Gastrocnemius medialis (tissue), 4 donors: Measurements from ENCODE around the gene RIBC2. TPM values are rescaled to one million over a fixed set of nuclear protein-coding genes. Genes with fewer than 3 reads are reported as not detected.
"Not testable (repeated sequence)": the region's sequence is repeated elsewhere in the genome, so short reads cannot be mapped to it uniquely, and the experiment has no call there.

Experiments used
- ATAC-seq, 2 donors: fragments of 150-250 bp; one replicate each; pipeline ENCODE4 v1.9.1; 2016
- DNase-seq, 2 donors: peaks; one replicate each; pipeline ENCODE4 v3.0.0-alpha.2; 2019
- H3K27ac ChIP-seq, 4 donors: fragments of 200-600 bp; sonication (generic); 1 replicate in 1 of 4; 2 replicates in 3 of 4; pipeline ENCODE4 v1.5.1; 2016 to 2018; ENCODE audit warnings: mild to moderate bottlenecking in 2 of 4, moderate library complexity in 1 of 4
- H3K27me3 ChIP-seq, 3 donors: fragments of 200-600 bp; sonication (generic) in 2 of 3; 1 replicate in 1 of 3; 2 replicates in 2 of 3; pipeline versions ENCODE4 v1.5.1 to v1.6.0; 2016 to 2019; ENCODE audit warnings: mild to moderate bottlenecking in 1 of 3, moderate library complexity in 1 of 3
- H3K36me3 ChIP-seq, 2 donors: fragments of 200-600 bp; sonication (generic) in 1 of 2; one replicate each; pipeline ENCODE4 v1.5.1; 2017 to 2018
- H3K4me1 ChIP-seq, 2 donors: fragments of 200-600 bp; sonication (generic) in 1 of 2; one replicate each; pipeline ENCODE4 v1.5.1; 2016 to 2017; ENCODE audit warnings: mild to moderate bottlenecking in 2 of 2
- H3K4me3 ChIP-seq, 4 donors: fragments of 200-600 bp; sonication (generic) in 3 of 4; 1 replicate in 1 of 4; 2 replicates in 3 of 4; pipeline ENCODE4 v1.5.1; 2016 to 2019; ENCODE audit warnings: mild to moderate bottlenecking in 2 of 4
- H3K9me3 ChIP-seq, 3 donors: fragments of 200-600 bp; sonication (generic) in 2 of 3; 1 replicate in 1 of 3; 2 replicates in 2 of 3; pipeline ENCODE4 v1.5.1; 2016 to 2019
- POLR2A ChIP-seq, 2 donors: fragments of 450-650 bp; IDR thresholded peaks; one replicate each; pipeline ENCODE4 v1.6.1; 2017; ENCODE audit warnings: antibody characterized with exemption in 2 of 2, mild to moderate bottlenecking in 2 of 2, moderate library complexity in 2 of 2
- in situ Hi-C, 4 donors: fragments of 200-750 bp; cut with MboI; loops; one replicate each; pipeline versions ENCODE4 v1.15.0 to v1.8.0; 2017; ENCODE audit warnings: low sequenced_read_pairs in 4 of 4
- intact Hi-C: fragments of 100-400 bp; cut with DNase I; formaldehyde crosslinking; loops from one replicate; pipeline ENCODE4 v1.15.1; 2023; ENCODE audit warnings: low total_unique reads
- total RNA-seq, 4 donors: library from RNA; depleted of rRNA; stranded (reverse); fragments of >200 nt; gene quantifications; one replicate each; pipeline versions ENCODE4 v1.1.0 to v1.2.3, GENCODE V29; 2016
- TF ChIP-seq, protein P1 (sequence below), 5 experiments: fragments of 450-650 bp in 3 of 5; fragments of 200-600 bp in 2 of 5; sonication (generic) in 2 of 5; IDR thresholded peaks in 4 of 5; conservative IDR thresholded peaks in 1 of 5; 1 replicate in 4 of 5; 2 replicates in 1 of 5; pipeline ENCODE4 v1.5.1; 2016 to 2019; ENCODE audit warnings: antibody characterized with exemption in 5 of 5, mild to moderate bottlenecking in 3 of 5, moderate library complexity in 3 of 5

The RIBC2 gene
- total RNA-seq, 4 donors from 2014 or later: not detected

DNA sequence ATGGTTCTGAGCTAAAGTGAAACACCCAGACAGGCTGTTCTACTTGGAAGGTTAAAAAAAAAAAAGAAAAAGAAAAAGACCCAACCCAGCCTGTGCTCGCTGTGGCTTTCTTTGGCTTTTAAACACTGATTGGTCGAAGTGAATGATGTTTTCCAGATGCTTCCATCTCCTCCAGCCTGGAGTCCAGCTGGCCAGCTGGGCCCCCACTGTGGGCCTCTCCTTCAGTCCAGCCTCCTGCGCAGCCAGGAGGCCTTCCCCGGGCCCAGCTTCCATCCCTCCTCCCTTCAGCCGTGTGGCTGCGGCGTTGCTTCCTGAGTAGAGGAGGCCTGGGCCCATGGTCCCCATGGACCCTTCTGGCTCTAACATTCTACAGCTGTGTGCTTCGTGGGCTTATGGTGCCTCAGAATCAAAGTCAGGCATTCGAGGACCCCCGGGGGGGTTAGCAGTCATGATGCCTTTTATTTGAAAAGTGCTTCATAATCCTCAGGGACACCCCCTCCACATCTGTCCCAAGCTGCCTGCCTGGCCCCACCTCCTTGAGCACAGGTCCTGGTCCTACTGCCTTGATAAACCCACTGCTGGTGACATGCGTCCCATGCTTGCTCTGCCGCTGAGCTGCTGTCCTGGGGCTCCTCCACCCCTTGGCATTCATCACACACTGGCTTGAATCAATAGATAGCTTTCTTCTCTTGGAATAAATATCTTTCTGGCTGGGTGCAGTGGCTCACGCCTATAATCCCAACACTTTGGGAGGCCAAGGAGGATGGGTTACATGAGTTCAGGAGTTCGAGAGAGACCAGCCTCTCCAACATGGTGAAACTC is 47.0 kb downstream of the RIBC2 start:
- H3K4me1 ChIP-seq: peaks cover 0 to 3% of the 10 kb centered on the region in 2 donors
- H3K27ac ChIP-seq: peak overlapping the region; percentile 35 to 57 (median 40)
- in situ Hi-C loops (no loop called here), intact Hi-C loops (no loop called here)
- DNase-seq (peak; percentile 36 to 64), ATAC-seq (peak; percentile 83 to 93)
- H3K9me3 ChIP-seq: no peaks in the 10 kb centered on the region
- TF ChIP-seq, protein P1, sequence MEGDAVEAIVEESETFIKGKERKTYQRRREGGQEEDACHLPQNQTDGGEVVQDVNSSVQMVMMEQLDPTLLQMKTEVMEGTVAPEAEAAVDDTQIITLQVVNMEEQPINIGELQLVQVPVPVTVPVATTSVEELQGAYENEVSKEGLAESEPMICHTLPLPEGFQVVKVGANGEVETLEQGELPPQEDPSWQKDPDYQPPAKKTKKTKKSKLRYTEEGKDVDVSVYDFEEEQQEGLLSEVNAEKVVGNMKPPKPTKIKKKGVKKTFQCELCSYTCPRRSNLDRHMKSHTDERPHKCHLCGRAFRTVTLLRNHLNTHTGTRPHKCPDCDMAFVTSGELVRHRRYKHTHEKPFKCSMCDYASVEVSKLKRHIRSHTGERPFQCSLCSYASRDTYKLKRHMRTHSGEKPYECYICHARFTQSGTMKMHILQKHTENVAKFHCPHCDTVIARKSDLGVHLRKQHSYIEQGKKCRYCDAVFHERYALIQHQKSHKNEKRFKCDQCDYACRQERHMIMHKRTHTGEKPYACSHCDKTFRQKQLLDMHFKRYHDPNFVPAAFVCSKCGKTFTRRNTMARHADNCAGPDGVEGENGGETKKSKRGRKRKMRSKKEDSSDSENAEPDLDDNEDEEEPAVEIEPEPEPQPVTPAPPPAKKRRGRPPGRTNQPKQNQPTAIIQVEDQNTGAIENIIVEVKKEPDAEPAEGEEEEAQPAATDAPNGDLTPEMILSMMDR (IDR thresholded peaks at IDR 0.05 in 4 of 5, conservative IDR thresholded peaks at IDR 0.05 in 1 of 5): no peak
- no peak for TF ChIP-seq POLR2A (IDR thresholded peaks at IDR 0.05)
- no peaks in the 10 kb centered on the region for H3K36me3 ChIP-seq
- no peaks in the 10 kb centered on the region for H3K27me3 ChIP-seq
- H3K4me3 ChIP-seq: no peak overlapping the region

DNA sequence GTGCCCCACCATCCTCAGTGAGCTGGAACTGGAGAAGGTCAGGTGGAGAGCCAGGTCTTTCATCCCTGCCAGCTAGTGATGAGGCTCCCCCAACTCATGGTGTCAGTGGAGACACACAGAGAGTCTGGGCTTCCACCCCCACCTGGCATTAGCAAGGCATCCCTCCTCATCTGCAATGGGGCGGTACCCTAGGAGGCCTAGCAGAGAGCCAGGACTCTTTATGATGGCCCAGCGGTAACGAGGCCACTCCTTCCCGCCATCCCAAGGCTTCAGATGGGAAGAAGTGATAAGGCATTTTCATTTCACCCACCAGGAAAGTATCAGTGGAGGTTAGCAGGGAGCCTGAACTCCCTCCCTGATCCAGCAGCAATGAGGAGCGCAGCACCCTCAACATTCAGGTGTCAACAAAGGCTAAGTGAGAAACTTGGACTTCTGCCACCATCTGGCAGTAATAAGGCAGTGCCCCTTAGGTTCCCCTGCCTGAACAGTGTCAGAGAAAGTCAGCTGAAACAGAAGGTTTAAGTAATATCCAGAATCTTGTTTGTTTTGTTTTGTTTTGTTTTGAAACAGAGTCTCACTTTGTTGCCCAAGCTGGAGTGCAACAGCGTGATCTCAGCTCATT is 48.7 kb downstream of the RIBC2 start:
- intact Hi-C loops (no loop called here), in situ Hi-C loops (no loop called here)
- TF ChIP-seq, protein P1 (IDR thresholded peaks at IDR 0.05 in 4 of 5, conservative IDR thresholded peaks at IDR 0.05 in 1 of 5): no peak
- no peak for TF ChIP-seq POLR2A (IDR thresholded peaks at IDR 0.05)
- Histone ChIP-seq H3K27ac (no peak overlapping the region), H3K9me3 (no peaks in the 10 kb centered on the region), H3K36me3 (no peaks in the 10 kb centered on the region), H3K4me3 (no peak overlapping the region), H3K4me1 (peaks cover 0 to 3% of the 10 kb centered on the region in 2 donors), H3K27me3 (no peaks in the 10 kb centered on the region)
- DNase-seq: no peak
- no peak for ATAC-seq

DNA sequence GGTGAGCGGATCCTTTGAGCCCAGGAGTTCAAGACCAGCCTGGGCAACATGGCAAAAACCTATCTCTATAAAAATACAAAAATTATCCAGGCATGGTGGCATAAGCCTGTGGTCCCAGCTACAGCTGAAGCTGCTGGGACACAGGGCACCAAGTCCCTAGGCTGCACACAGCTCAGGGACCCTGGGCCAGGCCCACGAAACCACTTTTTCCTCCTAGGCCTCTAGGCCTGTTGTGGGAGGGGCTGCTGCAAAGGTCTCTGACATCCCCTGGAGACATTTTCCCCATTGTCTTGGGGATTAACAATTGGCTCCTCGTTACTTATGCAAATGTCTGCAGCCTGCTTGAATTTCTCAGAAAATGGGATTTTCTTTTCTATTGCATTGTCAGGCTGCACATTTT is 50.2 kb downstream of the RIBC2 start:
- H3K4me3 ChIP-seq, in situ Hi-C loops, H3K4me1 ChIP-seq, H3K9me3 ChIP-seq, ATAC-seq, H3K36me3 ChIP-seq, H3K27me3 ChIP-seq, DNase-seq, H3K27ac ChIP-seq, intact Hi-C loops: not testable (repeated sequence)

DNA sequence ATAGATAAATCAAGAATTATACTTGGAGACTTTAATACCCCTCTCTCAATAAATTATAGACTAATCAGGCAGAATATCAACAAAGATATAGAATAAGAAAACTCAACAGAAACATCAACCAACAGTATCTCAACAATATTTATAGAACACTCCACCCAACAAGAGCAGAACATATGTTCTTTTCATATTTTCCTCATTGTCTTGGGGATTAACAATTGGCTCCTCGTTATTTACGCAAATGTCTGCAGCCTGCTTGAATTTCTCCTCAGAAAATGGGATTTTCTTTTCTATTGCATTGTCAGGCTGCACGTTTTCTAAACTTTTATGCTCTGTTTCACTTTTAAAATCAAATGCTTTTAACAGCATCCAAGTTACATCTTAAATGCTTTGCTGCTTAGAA is 52.1 kb downstream of the RIBC2 start:
- Histone ChIP-seq H3K4me1 (peaks cover 0 to 3% of the 10 kb centered on the region in 2 donors), H3K4me3 (no peak overlapping the region), H3K27me3 (no peaks in the 10 kb centered on the region), H3K36me3 (no peaks in the 10 kb centered on the region), H3K27ac (no peak overlapping the region), H3K9me3 (no peaks in the 10 kb centered on the region)
- intact Hi-C loops (no loop called here), in situ Hi-C loops (no loop called here)
- ATAC-seq: no peak
- TF ChIP-seq, protein P1 (IDR thresholded peaks at IDR 0.05 in 4 of 5, conservative IDR thresholded peaks at IDR 0.05 in 1 of 5): no peak
- no peak for TF ChIP-seq POLR2A (IDR thresholded peaks at IDR 0.05)
- no peak for DNase-seq

DNA sequence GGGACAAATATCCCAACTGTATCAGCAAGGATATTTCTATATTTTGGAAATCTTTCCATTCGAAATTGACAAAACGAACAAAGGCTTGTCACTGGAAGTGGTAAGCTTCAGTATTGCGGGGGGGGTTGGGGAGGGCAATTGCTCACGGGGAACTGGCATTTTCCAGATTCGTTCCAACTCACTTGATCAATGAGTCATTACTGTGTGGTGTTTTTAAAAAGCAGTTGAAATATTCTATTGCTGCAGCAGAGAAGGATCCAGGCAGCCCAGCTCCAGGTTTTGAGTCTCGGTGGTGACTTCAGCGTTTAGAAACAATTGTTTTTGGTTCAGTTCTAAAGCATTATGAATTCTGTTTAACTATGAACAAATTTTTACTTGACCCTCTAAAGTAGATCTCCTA is 55.4 kb downstream of the RIBC2 start:
- no peak for DNase-seq
- no peaks in the 10 kb centered on the region for H3K27me3 ChIP-seq
- in situ Hi-C loops: no loop called here
- H3K4me1 ChIP-seq: no peaks in the 10 kb centered on the region
- H3K27ac ChIP-seq: no peak overlapping the region
- no peak overlapping the region for H3K4me3 ChIP-seq
- no peaks in the 10 kb centered on the region for H3K9me3 ChIP-seq
- no peak for TF ChIP-seq POLR2A (IDR thresholded peaks at IDR 0.05)
- TF ChIP-seq, protein P1 (IDR thresholded peaks at IDR 0.05 in 4 of 5, conservative IDR thresholded peaks at IDR 0.05 in 1 of 5): no peak
- intact Hi-C loops: no loop called here
- H3K36me3 ChIP-seq: no peaks in the 10 kb centered on the region
- ATAC-seq: no peak
